ENCODE data around the gene GKN1. TPM values are rescaled to one million over a fixed set of nuclear protein-coding genes. Genes with fewer than 3 reads are reported as not detected.

Gene GKN1
- total and polyA plus RNA-seq, 2 donors (not counting 1 experiment from before 2014, with no cell fraction given), result not detected

DNA sequence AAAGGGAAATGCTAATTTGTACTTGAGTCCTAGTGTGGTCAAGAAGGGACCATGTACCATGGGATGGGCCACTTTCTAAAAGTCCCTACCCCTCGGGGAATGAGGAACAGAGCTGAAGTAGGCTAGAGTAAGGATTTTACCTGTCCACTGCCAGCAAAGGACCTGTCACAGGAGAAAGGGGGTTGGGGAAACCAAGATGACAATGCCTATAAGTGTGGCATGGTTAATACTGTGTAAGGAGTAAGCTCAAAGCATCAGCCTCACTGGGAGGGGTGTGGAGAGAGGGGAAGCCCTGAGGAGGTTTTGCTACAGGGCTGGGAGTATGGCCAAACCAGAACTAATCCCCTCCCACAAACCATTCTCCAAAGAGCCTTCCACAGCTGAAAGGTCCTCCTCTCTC, 37.5 kb upstream of the GKN1 start:
- no peaks in the 10 kb centered on the region for H3K4me1 ChIP-seq (ENCODE audit: control insufficient read depth, extremely low read depth, insufficient read depth, low read length)
- no peak overlapping the region for H3K4me2 ChIP-seq (ENCODE audit: extremely low read depth, insufficient read depth, low read length)
- H2AFZ ChIP-seq (ENCODE audit: low read length), result no peak overlapping the region
- no peak for TF ChIP-seq EZH2 (IDR thresholded peaks at IDR 0.05; ENCODE audit: low read length, missing control alignments)
- TF ChIP-seq, protein P1, sequence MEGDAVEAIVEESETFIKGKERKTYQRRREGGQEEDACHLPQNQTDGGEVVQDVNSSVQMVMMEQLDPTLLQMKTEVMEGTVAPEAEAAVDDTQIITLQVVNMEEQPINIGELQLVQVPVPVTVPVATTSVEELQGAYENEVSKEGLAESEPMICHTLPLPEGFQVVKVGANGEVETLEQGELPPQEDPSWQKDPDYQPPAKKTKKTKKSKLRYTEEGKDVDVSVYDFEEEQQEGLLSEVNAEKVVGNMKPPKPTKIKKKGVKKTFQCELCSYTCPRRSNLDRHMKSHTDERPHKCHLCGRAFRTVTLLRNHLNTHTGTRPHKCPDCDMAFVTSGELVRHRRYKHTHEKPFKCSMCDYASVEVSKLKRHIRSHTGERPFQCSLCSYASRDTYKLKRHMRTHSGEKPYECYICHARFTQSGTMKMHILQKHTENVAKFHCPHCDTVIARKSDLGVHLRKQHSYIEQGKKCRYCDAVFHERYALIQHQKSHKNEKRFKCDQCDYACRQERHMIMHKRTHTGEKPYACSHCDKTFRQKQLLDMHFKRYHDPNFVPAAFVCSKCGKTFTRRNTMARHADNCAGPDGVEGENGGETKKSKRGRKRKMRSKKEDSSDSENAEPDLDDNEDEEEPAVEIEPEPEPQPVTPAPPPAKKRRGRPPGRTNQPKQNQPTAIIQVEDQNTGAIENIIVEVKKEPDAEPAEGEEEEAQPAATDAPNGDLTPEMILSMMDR (conservative IDR thresholded peaks at IDR 0.05 in 1 of 2, IDR thresholded peaks at IDR 0.05 in 1 of 2; ENCODE audit: low read depth in 1 of 2, low read length in 2 of 2), result no peak
- H3K27ac ChIP-seq (ENCODE audit: insufficient read depth, low read length), result no peak overlapping the region
- no peak overlapping the region for H3K9ac ChIP-seq (ENCODE audit: insufficient read depth, low read length)
- peak in 1 of 2 donors; percentile 42 for DNase-seq (ENCODE audit: low read depth in 2 of 2)
- no peaks in the 10 kb centered on the region for H3K9me3 ChIP-seq (ENCODE audit: control insufficient read depth, insufficient read depth, low read depth, low read length)
- H3K36me3 ChIP-seq (ENCODE audit: control insufficient read depth, insufficient read depth, low read length), result no peaks in the 10 kb centered on the region
- no peaks in the 10 kb centered on the region for H4K20me1 ChIP-seq (ENCODE audit: control insufficient read depth, extremely low read depth, insufficient read depth, low read length)
- no peak overlapping the region for H3K4me3 ChIP-seq (replicated peaks in 1 of 4; ENCODE audit: control extremely low read depth in 1 of 4, insufficient read depth in 1 of 4, low read depth in 3 of 4, low read length in 4 of 4)
- H3K27me3 ChIP-seq (ENCODE audit: control insufficient read depth, insufficient read depth, low read length), result no peaks in the 10 kb centered on the region
- H3K79me2 ChIP-seq (ENCODE audit: control insufficient read depth, insufficient read depth, low read length), result no peaks in the 10 kb centered on the region

DNA sequence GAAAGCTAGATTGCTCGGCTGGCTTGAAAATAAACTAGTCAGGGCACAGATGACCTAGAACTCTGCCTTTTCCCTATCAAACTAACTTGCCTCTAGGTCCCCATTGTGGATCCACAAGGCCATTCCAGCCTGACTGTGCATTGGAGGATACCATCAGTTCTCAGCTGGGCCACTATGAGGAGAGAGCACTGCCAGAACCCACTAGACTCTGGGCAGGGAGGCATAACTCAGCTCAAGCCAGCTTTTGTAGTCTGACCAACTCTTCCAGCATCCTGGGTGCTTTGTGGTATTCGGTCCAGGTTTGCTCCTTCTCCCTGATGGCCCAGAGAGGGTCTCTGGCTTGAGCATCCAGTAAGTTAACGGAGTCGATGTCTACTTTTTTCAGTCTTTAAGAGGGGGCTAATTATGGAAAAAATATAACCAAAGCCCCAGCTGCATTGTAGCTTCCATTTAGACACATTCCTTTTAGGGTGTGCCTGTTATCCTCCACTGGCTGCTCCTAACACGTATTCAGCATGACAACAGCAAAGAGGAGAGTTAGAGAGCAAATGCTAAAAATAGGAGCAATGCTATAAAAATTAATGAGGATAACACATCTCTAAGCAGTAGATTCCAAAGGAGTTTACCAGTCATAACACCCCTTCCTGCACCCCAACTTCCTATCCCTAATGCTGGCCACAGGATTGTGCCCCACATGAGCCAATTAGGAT, 36.9 kb upstream of the GKN1 start:
- Histone ChIP-seq H3K27me3 (ENCODE audit: control insufficient read depth, insufficient read depth, low read length) (no peaks in the 10 kb centered on the region), H3K79me2 (ENCODE audit: control insufficient read depth, insufficient read depth, low read length) (no peaks in the 10 kb centered on the region), H3K27ac (ENCODE audit: insufficient read depth, low read length) (no peak overlapping the region), H3K4me1 (ENCODE audit: control insufficient read depth, extremely low read depth, insufficient read depth, low read length) (no peaks in the 10 kb centered on the region), H2AFZ (ENCODE audit: low read length) (no peak overlapping the region), H3K4me3 (replicated peaks in 1 of 4; ENCODE audit: control extremely low read depth in 1 of 4, insufficient read depth in 1 of 4, low read depth in 3 of 4, low read length in 4 of 4) (no peak overlapping the region), H3K4me2 (ENCODE audit: extremely low read depth, insufficient read depth, low read length) (no peak overlapping the region), H4K20me1 (ENCODE audit: control insufficient read depth, extremely low read depth, insufficient read depth, low read length) (no peaks in the 10 kb centered on the region), H3K9me3 (ENCODE audit: control insufficient read depth, insufficient read depth, low read depth, low read length) (no peaks in the 10 kb centered on the region), H3K36me3 (ENCODE audit: control insufficient read depth, insufficient read depth, low read length) (no peaks in the 10 kb centered on the region), H3K9ac (ENCODE audit: insufficient read depth, low read length) (no peak overlapping the region)
- no peak for DNase-seq (ENCODE audit: low read depth in 2 of 2)
- TF ChIP-seq EZH2 (IDR thresholded peaks at IDR 0.05; ENCODE audit: low read length, missing control alignments), result no peak
- TF ChIP-seq, protein P1 (conservative IDR thresholded peaks at IDR 0.05 in 1 of 2, IDR thresholded peaks at IDR 0.05 in 1 of 2; ENCODE audit: low read depth in 1 of 2, low read length in 2 of 2), result no peak

DNA sequence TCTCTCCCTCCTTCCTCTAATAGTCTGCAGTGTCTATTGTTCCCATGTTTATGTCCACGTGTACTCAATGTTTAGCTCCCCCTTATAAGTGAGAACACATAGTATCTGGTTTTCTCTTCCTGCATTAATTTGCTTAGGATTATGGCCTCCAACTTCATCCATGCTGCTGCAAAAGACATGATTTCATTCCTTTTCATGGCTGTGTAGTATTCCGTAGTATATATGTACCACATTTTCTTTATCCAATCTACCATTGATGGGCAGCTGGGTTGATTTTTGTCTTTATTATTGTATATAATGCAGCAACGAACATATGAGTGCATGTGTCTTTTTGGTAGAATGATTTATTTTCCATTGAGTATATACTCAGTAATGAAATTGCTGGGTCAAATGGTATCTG, 35.5 kb upstream of the GKN1 start:
- Histone ChIP-seq H3K79me2 (ENCODE audit: control insufficient read depth, insufficient read depth, low read length) (no peaks in the 10 kb centered on the region), H3K4me1 (ENCODE audit: control insufficient read depth, extremely low read depth, insufficient read depth, low read length) (no peaks in the 10 kb centered on the region), H3K9me3 (ENCODE audit: control insufficient read depth, insufficient read depth, low read depth, low read length) (no peaks in the 10 kb centered on the region), H4K20me1 (ENCODE audit: control insufficient read depth, extremely low read depth, insufficient read depth, low read length) (no peaks in the 10 kb centered on the region), H3K4me3 (replicated peaks in 1 of 4; ENCODE audit: control extremely low read depth in 1 of 4, insufficient read depth in 1 of 4, low read depth in 3 of 4, low read length in 4 of 4) (no peak overlapping the region), H2AFZ (ENCODE audit: low read length) (no peak overlapping the region), H3K27me3 (ENCODE audit: control insufficient read depth, insufficient read depth, low read length) (no peaks in the 10 kb centered on the region), H3K27ac (ENCODE audit: insufficient read depth, low read length) (no peak overlapping the region), H3K9ac (ENCODE audit: insufficient read depth, low read length) (no peak overlapping the region), H3K4me2 (ENCODE audit: extremely low read depth, insufficient read depth, low read length) (no peak overlapping the region), H3K36me3 (ENCODE audit: control insufficient read depth, insufficient read depth, low read length) (no peaks in the 10 kb centered on the region)
- TF ChIP-seq, protein P1 (conservative IDR thresholded peaks at IDR 0.05 in 1 of 2, IDR thresholded peaks at IDR 0.05 in 1 of 2; ENCODE audit: low read depth in 1 of 2, low read length in 2 of 2), result no peak
- no peak for TF ChIP-seq EZH2 (IDR thresholded peaks at IDR 0.05; ENCODE audit: low read length, missing control alignments)
- no peak for DNase-seq (ENCODE audit: low read depth in 2 of 2)

All from fibroblast of lung (primary cell).